Caco-2 (cell line): ENCODE results near the gene HPX. TPM values are rescaled to one million over a fixed set of nuclear protein-coding genes. Genes with fewer than 3 reads are reported as not detected.
A peak's percentile ranks its signal among the peaks of the same experiment; 100 is the strongest.
"Not testable (repeated sequence)": the region's sequence is repeated elsewhere in the genome, so short reads cannot be mapped to it uniquely, and the experiment has no call there.

Source experiments
- BruUV-seq: library from RNA; stranded (reverse); fragments of 400-500 nt; replicated peaks from 2 replicates; lab custom pipeline; 2021; lab: Mats Ljungman, UMichigan
- CTCF ChIA-PET: fragments of 300-600 bp; sonication (Branson Sonifier 250); formaldehyde crosslinking; loops from one replicate; lab custom pipeline; 2022; ENCODE audit warnings: antibody characterized with exemption; lab: Charles Lee
- POLR2A ChIA-PET: fragments of 300-600 bp; sonication (Branson Sonifier 250); formaldehyde crosslinking; loops from one replicate; lab custom pipeline; 2022; ENCODE audit warnings: antibody characterized with exemption; lab: Charles Lee
- DNase-seq, 2 experiments: peaks; one replicate each; pipeline versions ENCODE4 v3.0.0 to v3.0.0-alpha.2; 2020 to 2022
- H3K27me3 ChIP-seq: replicated peaks from 2 replicates; pipeline ENCODE4 v1.6.0; 2011; ENCODE audit warnings: low read length; ENCODE audit not compliant: control insufficient read depth, insufficient read depth
- H3K36me3 ChIP-seq: 2 replicates; pipeline ENCODE4 v1.5.1; 2011; ENCODE audit warnings: low read length; ENCODE audit not compliant: control insufficient read depth, insufficient read depth
- H3K4me1 ChIP-seq: fragments of 250-450 bp; sonication (Bioruptor Pico); 2 replicates; pipeline ENCODE4 v1.5.1; 2020; ENCODE audit warnings: mild to moderate bottlenecking
- H3K4me3 ChIP-seq: 2 replicates; pipeline ENCODE4 v1.5.1; 2011; ENCODE audit warnings: low read depth, mild to moderate bottlenecking, control low read depth, low read length
- H3K9me3 ChIP-seq: fragments of 250-450 bp; sonication (Bioruptor Pico); 2 replicates; pipeline ENCODE4 v1.5.1; 2020; ENCODE audit warnings: mild to moderate bottlenecking, moderate library complexity
- H3K27ac Mint-ChIP-seq: one replicate; pipeline ENCODE4 v1.8.0; 2022; ENCODE audit warnings: mixed read lengths; ENCODE audit not compliant: unreplicated experiment
- H3K27me3 Mint-ChIP-seq: one replicate; pipeline ENCODE4 v1.8.0; 2022; ENCODE audit warnings: mixed read lengths; ENCODE audit not compliant: insufficient read depth, unreplicated experiment
- H3K36me3 Mint-ChIP-seq: one replicate; pipeline ENCODE4 v1.8.0; 2022; ENCODE audit warnings: mild to moderate bottlenecking, mixed read lengths; ENCODE audit not compliant: insufficient read depth, unreplicated experiment
- H3K4me1 Mint-ChIP-seq: one replicate; pipeline ENCODE4 v1.8.0; 2022; ENCODE audit warnings: low read depth, mixed read lengths; ENCODE audit not compliant: unreplicated experiment
- H3K4me3 Mint-ChIP-seq: one replicate; pipeline ENCODE4 v1.8.0; 2022; ENCODE audit warnings: mild to moderate bottlenecking, moderate library complexity, mixed read lengths; ENCODE audit not compliant: unreplicated experiment
- H3K9me3 Mint-ChIP-seq: one replicate; pipeline ENCODE4 v1.8.0; 2022; ENCODE audit warnings: mixed read lengths; ENCODE audit not compliant: unreplicated experiment
- CTCF ChIP-seq, 2 experiments: fragments of 200-600 bp in 1 of 2; IDR thresholded peaks; 1 replicate in 1 of 2; 2 replicates in 1 of 2; pipeline versions ENCODE4 v1.5.1 to v1.8.0; 2011 to 2022; ENCODE audit warnings: antibody characterized with exemption in 1 of 2, control low read depth in 1 of 2, inconsistent platforms in 1 of 2, low read depth in 1 of 2, low read length in 1 of 2, mild to moderate bottlenecking in 1 of 2, moderate library complexity in 1 of 2; ENCODE audit not compliant: insufficient read depth in 1 of 2, severe bottlenecking in 1 of 2, unreplicated experiment in 1 of 2
- intact Hi-C: fragments of 100-400 bp; cut with micrococcal nuclease; formaldehyde crosslinking; loops from one replicate; pipeline ENCODE4 v1.10.0; 2022; ENCODE audit not compliant: unreplicated experiment
- total RNA-seq: library from RNA; stranded (reverse); gene quantifications from 2 replicates; pipeline ENCODE4 v1.2.3, GENCODE V29; 2022

HPX gene
- total RNA-seq, 1 experiment from 2014 or later = 10.7 TPM

- Mint-ChIP-seq H3K27ac (peak overlapping the region; percentile 79), H3K4me1 (peaks cover 50% of the 10 kb centered on the region), H3K4me3 (no peak overlapping the region), H3K27me3 (no peaks in the 10 kb centered on the region), H3K9me3 (no peaks in the 10 kb centered on the region), H3K36me3 (peaks cover 25% of the 10 kb centered on the region)
- Histone ChIP-seq H3K36me3 (peaks cover 1% of the 10 kb centered on the region; the same call in 1 of the 2 replicates), H3K4me3 (no peak overlapping the region), H3K4me1 (peaks cover 35% of the 10 kb centered on the region), H3K9me3 (no peaks in the 10 kb centered on the region), H3K27me3 (no peaks in the 10 kb centered on the region)
- TSS peak; percentile 32 for BruUV-seq
- DNase-seq = no peak
- no peak for TF ChIP-seq CTCF (IDR thresholded peaks at IDR 0.05; ENCODE audit: insufficient read depth in 1 of 2, low read depth in 1 of 2, low read length in 1 of 2, severe bottlenecking in 1 of 2, unreplicated experiment in 1 of 2)
- ChIA-PET POLR2A (no interaction called here), CTCF (no interaction called here)
- intact Hi-C loops = loop anchor here (10.0 kb wide), 1 partner anchor 219 kb away; the partner anchor contains the start of genes TAF10 and TPP1
These were observed 45.2 kb downstream of the HPX start for GRCh38 chr11:6395470-6396060.

GRCh38 chr11:6393989-6394670 lies 46.7 kb downstream of the HPX start:
- DNase-seq = no peak
- BruUV-seq = TSS peak; percentile 8
- Histone ChIP-seq H3K4me1 (peaks cover 32% of the 10 kb centered on the region), H3K9me3 (no peaks in the 10 kb centered on the region), H3K27me3 (no peaks in the 10 kb centered on the region), H3K4me3 (no peak overlapping the region), H3K36me3 (no peaks in the 10 kb centered on the region)
- Mint-ChIP-seq H3K4me3 (no peak overlapping the region), H3K27me3 (no peaks in the 10 kb centered on the region), H3K36me3 (peaks cover 26% of the 10 kb centered on the region), H3K27ac (no peak overlapping the region), H3K4me1 (peaks cover 45% of the 10 kb centered on the region), H3K9me3 (no peaks in the 10 kb centered on the region)
- POLR2A ChIA-PET = no interaction called here
- CTCF ChIA-PET = no interaction called here
- intact Hi-C loops = loop anchor here (10.0 kb wide), 1 partner anchor 221 kb away; the partner anchor contains the start of genes TAF10 and TPP1
- TF ChIP-seq CTCF (IDR thresholded peaks at IDR 0.05; ENCODE audit: insufficient read depth in 1 of 2, low read depth in 1 of 2, low read length in 1 of 2, severe bottlenecking in 1 of 2, unreplicated experiment in 1 of 2) = no peak

GRCh38 chr11:6392251-6392650 lies 48.5 kb downstream of the HPX start:
- not testable (repeated sequence) for H3K9me3 Mint-ChIP-seq, BruUV-seq, DNase-seq, H3K27me3 Mint-ChIP-seq, H3K9me3 ChIP-seq, H3K27me3 ChIP-seq, H3K36me3 ChIP-seq, H3K4me3 ChIP-seq, H3K27ac Mint-ChIP-seq
- peak overlapping the region; percentile 28 for H3K4me3 Mint-ChIP-seq
- CTCF ChIA-PET = interaction anchor here (0.6 kb wide), 1 partner anchor 105 kb away, joined by 5 read pairs; the partner anchor contains the start of gene DNHD1
- peaks cover 26% of the 10 kb centered on the region for H3K36me3 Mint-ChIP-seq
- POLR2A ChIA-PET = interaction anchor here (0.6 kb wide), 1 partner anchor 34 kb away, joined by 5 read pairs; no protein-coding TSS in a partner anchor
- H3K4me1 Mint-ChIP-seq = peaks cover 43% of the 10 kb centered on the region
- intact Hi-C loops = loop anchor here (10.0 kb wide), 1 partner anchor 223 kb away; the partner anchor contains the start of genes TAF10 and TPP1
- peaks cover 29% of the 10 kb centered on the region for H3K4me1 ChIP-seq
